PC-9 (cell line): Measurements from ENCODE around the gene GUCY2D. TPM values are rescaled to one million over a fixed set of nuclear protein-coding genes. Genes with fewer than 3 reads are reported as not detected.

Experiments
- BruUV-seq: library from RNA; stranded (reverse); fragments of 400-500 nt; replicated peaks from 2 replicates; lab custom pipeline; 2021; lab: Mats Ljungman, UMichigan
- CTCF ChIA-PET: fragments of 300-600 bp; sonication (Branson Sonifier 250); formaldehyde crosslinking; loops from one replicate; lab custom pipeline; 2022; ENCODE audit warnings: antibody characterized with exemption; lab: Charles Lee
- POLR2A ChIA-PET: fragments of 300-600 bp; sonication (Branson Sonifier 250); formaldehyde crosslinking; loops from one replicate; lab custom pipeline; 2022; ENCODE audit warnings: antibody characterized with exemption; ENCODE audit not compliant: unreplicated experiment; lab: Charles Lee
- DNase-seq, 2 experiments: peaks; one replicate each; pipeline versions ENCODE4 v3.0.0 to v3.0.0-alpha.2; 2015 to 2022; ENCODE audit warnings: mixed read lengths in 1 of 2
- H2AFZ ChIP-seq: fragments of 200-600 bp; sonication (generic); 2 replicates; pipeline ENCODE4 v1.8.1; 2017; ENCODE audit warnings: antibody characterized with exemption
- H3F3A ChIP-seq: fragments of 200-600 bp; sonication (generic); 2 replicates; pipeline ENCODE4 v1.8.1; 2017; ENCODE audit warnings: antibody characterized with exemption, mild to moderate bottlenecking, low read depth; ENCODE audit not compliant: insufficient read depth
- H3K27ac ChIP-seq: fragments of 200-600 bp; sonication (generic); 2 replicates; pipeline ENCODE4 v1.6.1; 2016; ENCODE audit warnings: mixed run types
- H3K27me3 ChIP-seq: fragments of 200-600 bp; sonication (generic); 2 replicates; pipeline ENCODE4 v1.6.1; 2016; ENCODE audit warnings: low read depth, mixed run types; ENCODE audit not compliant: insufficient read depth
- H3K36me3 ChIP-seq: fragments of 200-600 bp; sonication (generic); 2 replicates; pipeline ENCODE4 v1.6.1; 2016; ENCODE audit warnings: low read depth, mixed run types
- H3K4me1 ChIP-seq: fragments of 200-600 bp; sonication (generic); replicated peaks from 2 replicates; pipeline ENCODE4 v1.6.1; 2016; ENCODE audit warnings: mixed run types; ENCODE audit not compliant: insufficient read depth
- H3K4me2 ChIP-seq: fragments of 200-600 bp; sonication (generic); 2 replicates; pipeline ENCODE4 v1.6.1; 2017; ENCODE audit warnings: mixed run types
- H3K4me3 ChIP-seq: fragments of 200-600 bp; sonication (generic); 2 replicates; pipeline ENCODE4 v1.6.1; 2016; ENCODE audit warnings: mixed run types
- H3K79me2 ChIP-seq: fragments of 200-600 bp; sonication (generic); 2 replicates; pipeline ENCODE4 v1.6.1; 2017; ENCODE audit warnings: low read depth, mixed run types
- H3K9me2 ChIP-seq: fragments of 200-600 bp; sonication (generic); 2 replicates; pipeline ENCODE4 v1.8.1; 2017; ENCODE audit warnings: mild to moderate bottlenecking; ENCODE audit not compliant: insufficient read depth
- H3K9me3 ChIP-seq: fragments of 200-600 bp; sonication (generic); 2 replicates; pipeline ENCODE4 v1.8.1; 2016; ENCODE audit warnings: low read depth; ENCODE audit not compliant: insufficient read depth
- H4K20me1 ChIP-seq: fragments of 200-600 bp; sonication (generic); 2 replicates; pipeline ENCODE4 v1.8.1; 2017; ENCODE audit not compliant: insufficient read depth
- CTCF ChIP-seq: fragments of 200-600 bp; sonication (generic); conservative IDR thresholded peaks from 2 replicates; pipeline ENCODE4 v1.6.1; 2017; ENCODE audit warnings: mixed run types, antibody characterized with exemption, mild to moderate bottlenecking, moderate library complexity
- EZH2 ChIP-seq: fragments of 200-600 bp; sonication (generic); IDR thresholded peaks from 2 replicates; pipeline ENCODE4 v1.8.0; 2017; ENCODE audit warnings: antibody characterized with exemption, low read depth
- intact Hi-C: fragments of 100-400 bp; cut with micrococcal nuclease; formaldehyde crosslinking; loops from one replicate; pipeline ENCODE4 v1.10.0; 2022; ENCODE audit not compliant: unreplicated experiment
- total RNA-seq: library from RNA; stranded (reverse); gene quantifications from 2 replicates; pipeline ENCODE4 v1.2.3, GENCODE V29; 2021

The GUCY2D gene
- total RNA-seq, 1 experiment from 2014 or later: 0.79 TPM

- Histone ChIP-seq H3K9me3 (no peaks in the 10 kb centered on the region), H3K4me3 (no peak overlapping the region), H4K20me1 (no peaks in the 10 kb centered on the region), H3K27me3 (no peaks in the 10 kb centered on the region), H3K4me1 (no peaks in the 10 kb centered on the region), H2AFZ (no peak overlapping the region), H3K79me2 (no peaks in the 10 kb centered on the region), H3K36me3 (no peaks in the 10 kb centered on the region), H3F3A (no peaks in the 10 kb centered on the region), H3K9me2 (no peaks in the 10 kb centered on the region), H3K4me2 (no peak overlapping the region), H3K27ac (no peak overlapping the region)
- no peak for DNase-seq
- no peak for TF ChIP-seq CTCF
- TF ChIP-seq EZH2: no peak
- intact Hi-C loops: no loop called here
- ChIA-PET POLR2A (no interaction called here), CTCF (no interaction called here)
- BruUV-seq: no TSS peak
Measured at GRCh38 chr17:8047769-8048110, 45.3 kb downstream of the GUCY2D start.

GRCh38 chr17:8048236-8048635 lies 45.8 kb downstream of the GUCY2D start:
- no peaks in the 10 kb centered on the region for H3K9me3 ChIP-seq
- no peaks in the 10 kb centered on the region for H3F3A ChIP-seq
- H4K20me1 ChIP-seq: no peaks in the 10 kb centered on the region
- intact Hi-C loops: no loop called here
- no TSS peak for BruUV-seq
- H3K36me3 ChIP-seq: no peaks in the 10 kb centered on the region
- H3K9me2 ChIP-seq: no peaks in the 10 kb centered on the region
- H3K4me3 ChIP-seq: no peak overlapping the region
- DNase-seq: no peak
- H3K4me1 ChIP-seq: no peaks in the 10 kb centered on the region
- no peak overlapping the region for H3K27ac ChIP-seq
- H3K4me2 ChIP-seq: no peak overlapping the region
- ChIA-PET POLR2A (no interaction called here), CTCF (no interaction called here)
- no peak overlapping the region for H2AFZ ChIP-seq
- TF ChIP-seq CTCF (no peak), EZH2 (no peak)
- no peaks in the 10 kb centered on the region for H3K79me2 ChIP-seq
- no peaks in the 10 kb centered on the region for H3K27me3 ChIP-seq

- Histone ChIP-seq H3K4me2 (no peak overlapping the region), H2AFZ (no peak overlapping the region), H4K20me1 (no peaks in the 10 kb centered on the region), H3K4me1 (no peaks in the 10 kb centered on the region), H3K9me2 (no peaks in the 10 kb centered on the region), H3K36me3 (no peaks in the 10 kb centered on the region), H3K79me2 (no peaks in the 10 kb centered on the region), H3K27ac (no peak overlapping the region), H3K27me3 (no peaks in the 10 kb centered on the region), H3K9me3 (no peaks in the 10 kb centered on the region), H3F3A (no peaks in the 10 kb centered on the region), H3K4me3 (no peak overlapping the region)
- no peak for TF ChIP-seq EZH2
- no peak for TF ChIP-seq CTCF
- no TSS peak for BruUV-seq
- CTCF ChIA-PET: no interaction called here
- POLR2A ChIA-PET: no interaction called here
- intact Hi-C loops: no loop called here
- DNase-seq: no peak
Measured at GRCh38 chr17:8048736-8049135, 46.3 kb downstream of the GUCY2D start.
